ENCODE measurements around the gene ZNF605. TPM values are rescaled to one million over a fixed set of nuclear protein-coding genes. Genes with fewer than 3 reads are reported as not detected.

The ZNF605 gene
- total and polyA plus RNA-seq, 2 donors (not counting 3 experiments of a cell fraction or from before 2014, with no cell fraction given) = 2.4 to 11.3 TPM

DNA sequence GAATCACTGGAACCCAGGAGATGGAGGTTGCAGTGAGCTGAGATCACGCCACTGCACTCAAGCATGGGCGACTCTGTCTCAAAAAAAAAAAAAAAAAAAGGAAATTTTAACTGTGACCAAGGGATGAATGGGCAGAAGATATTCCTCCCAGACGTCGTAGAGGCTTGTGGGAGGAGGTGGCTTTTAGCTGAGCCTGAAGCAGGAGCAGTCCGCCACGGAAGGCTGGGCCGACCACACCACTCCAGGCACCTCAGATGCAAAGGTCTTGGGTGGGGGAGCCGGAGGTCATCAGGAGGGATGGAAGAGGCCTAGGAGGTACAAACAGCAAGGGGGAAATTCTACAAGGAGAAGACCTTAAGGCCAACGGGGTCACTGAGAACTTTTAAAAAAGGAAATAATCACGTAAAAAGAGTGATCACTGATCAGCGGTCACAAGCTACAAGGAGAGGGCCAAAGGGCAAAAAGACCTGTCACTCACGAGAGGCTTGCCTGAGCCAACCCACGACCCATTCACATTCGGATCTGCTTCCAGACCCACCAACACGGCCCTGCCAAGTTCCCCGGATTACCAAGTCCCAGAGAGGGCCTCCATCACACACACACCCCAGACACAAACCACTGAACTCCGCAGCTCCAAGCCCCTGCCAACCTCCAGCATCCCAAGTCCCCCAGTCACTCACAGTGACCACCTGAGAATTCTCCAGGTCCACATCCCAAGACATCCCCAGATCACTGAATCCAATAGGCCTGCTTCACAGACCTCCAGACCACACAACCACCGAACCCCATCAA, 3.5 kb downstream of the ZNF605 start:
- peaks cover 0 to 2% of the 10 kb centered on the region in 2 experiments for H3K36me3 ChIP-seq (ENCODE audit: control insufficient read depth in 2 of 2, extremely low read depth in 1 of 2, insufficient read depth in 2 of 2, low read length in 2 of 2)
- H3K4me1 ChIP-seq (ENCODE audit: control insufficient read depth, extremely low read depth, insufficient read depth, low read length) = peaks cover 8% of the 10 kb centered on the region
- no peak overlapping the region for H3K9ac ChIP-seq (replicated peaks; ENCODE audit: extremely low read depth, insufficient read depth, low read length)
- no peaks in the 10 kb centered on the region for H4K20me1 ChIP-seq (replicated peaks; ENCODE audit: control insufficient read depth, extremely low read depth, insufficient read depth, low read length)
- dilution Hi-C loops (cut with MboI; ENCODE audit: extremely low pct_ligation_motif_present, low sequenced_read_pairs) = no loop called here
- H3K79me2 ChIP-seq (ENCODE audit: control insufficient read depth, insufficient read depth, low read length) = peaks cover 22% of the 10 kb centered on the region
- H3K9me1 ChIP-seq (replicated peaks; ENCODE audit: control insufficient read depth, extremely low read depth, insufficient read depth, low read length) = no peaks in the 10 kb centered on the region
- no peak overlapping the region for H3K4me3 ChIP-seq (replicated peaks in 1 of 3; ENCODE audit: insufficient read depth in 1 of 3, low read depth in 1 of 3, low read length in 3 of 3)
- H3K9me3 ChIP-seq (replicated peaks; ENCODE audit: control insufficient read depth, insufficient read depth, low read length) = peaks cover 3% of the 10 kb centered on the region
- TF ChIP-seq POLR2AphosphoS5 (IDR thresholded peaks at IDR 0.05; ENCODE audit: insufficient read depth, low read depth, low read length) (no peak), JUN (IDR thresholded peaks at IDR 0.05; ENCODE audit: borderline replicate concordance, insufficient read depth, insufficient read length, low read depth) (no peak), EZH2 (IDR thresholded peaks at IDR 0.05; ENCODE audit: borderline replicate concordance, low read depth, low read length, severe bottlenecking) (no peak)
- FAIRE-seq (no peak), DNase-seq (ENCODE audit: low read depth, low spot score) (no peak)
- ChIA-PET CTCF (no interaction called here), POLR2A (no interaction called here)
- no peak overlapping the region for H2AFZ ChIP-seq (ENCODE audit: low read depth, low read length)
- H3K27me3 ChIP-seq (ENCODE audit: control insufficient read depth in 2 of 2, insufficient read depth in 2 of 2, low read length in 2 of 2) = no peaks in the 10 kb centered on the region
- BruUV-seq (replicated peaks) = no TSS peak
- H3K27ac ChIP-seq (ENCODE audit: insufficient read depth, low read depth, low read length) = no peak overlapping the region
- intact Hi-C loops (cut with micrococcal nuclease) = no loop called here
- no peak overlapping the region for H3K4me2 ChIP-seq (ENCODE audit: insufficient read depth, low read length)

DNA sequence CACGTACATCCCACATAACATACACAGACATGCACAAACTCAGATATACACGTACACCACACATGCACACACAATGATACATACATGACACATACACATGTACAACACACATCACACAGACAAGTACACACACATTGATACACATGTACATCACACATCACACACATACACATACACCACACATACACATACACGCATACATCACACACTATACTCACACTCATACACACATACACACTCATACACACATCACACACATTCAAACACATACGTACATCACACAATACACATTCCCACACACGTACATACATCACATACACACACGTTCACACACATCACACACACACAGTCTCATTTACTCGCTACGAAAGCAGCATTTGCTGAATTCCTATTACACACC, 4.5 kb downstream of the ZNF605 start:
- ChIA-PET CTCF (no interaction called here), POLR2A (no interaction called here)
- Histone ChIP-seq H3K9me1 (replicated peaks; ENCODE audit: control insufficient read depth, extremely low read depth, insufficient read depth, low read length) (no peaks in the 10 kb centered on the region), H4K20me1 (replicated peaks; ENCODE audit: control insufficient read depth, extremely low read depth, insufficient read depth, low read length) (no peaks in the 10 kb centered on the region), H3K4me2 (ENCODE audit: insufficient read depth, low read length) (no peak overlapping the region), H3K27me3 (ENCODE audit: control insufficient read depth in 2 of 2, insufficient read depth in 2 of 2, low read length in 2 of 2) (no peaks in the 10 kb centered on the region), H3K9me3 (replicated peaks; ENCODE audit: control insufficient read depth, insufficient read depth, low read length) (peaks cover 3% of the 10 kb centered on the region), H3K79me2 (ENCODE audit: control insufficient read depth, insufficient read depth, low read length) (peaks cover 22% of the 10 kb centered on the region), H2AFZ (ENCODE audit: low read depth, low read length) (no peak overlapping the region), H3K27ac (ENCODE audit: insufficient read depth, low read depth, low read length) (no peak overlapping the region), H3K9ac (replicated peaks; ENCODE audit: extremely low read depth, insufficient read depth, low read length) (no peak overlapping the region), H3K4me1 (ENCODE audit: control insufficient read depth, extremely low read depth, insufficient read depth, low read length) (peaks cover 8% of the 10 kb centered on the region), H3K4me3 (replicated peaks in 1 of 3; ENCODE audit: insufficient read depth in 1 of 3, low read depth in 1 of 3, low read length in 3 of 3) (no peak overlapping the region), H3K36me3 (ENCODE audit: control insufficient read depth in 2 of 2, extremely low read depth in 1 of 2, insufficient read depth in 2 of 2, low read length in 2 of 2) (peaks cover 0 to 2% of the 10 kb centered on the region in 2 experiments)
- BruUV-seq (replicated peaks) = no TSS peak
- TF ChIP-seq, protein P1, sequence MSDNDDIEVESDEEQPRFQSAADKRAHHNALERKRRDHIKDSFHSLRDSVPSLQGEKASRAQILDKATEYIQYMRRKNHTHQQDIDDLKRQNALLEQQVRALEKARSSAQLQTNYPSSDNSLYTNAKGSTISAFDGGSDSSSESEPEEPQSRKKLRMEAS (IDR thresholded peaks at IDR 0.05; ENCODE audit: insufficient read depth, insufficient read length) = no peak
- TF ChIP-seq POLR2A (IDR thresholded peaks at IDR 0.05; ENCODE audit: low read depth, low read length) = no peak
- no peak for TF ChIP-seq JUN (IDR thresholded peaks at IDR 0.05; ENCODE audit: borderline replicate concordance, insufficient read depth, insufficient read length, low read depth)
- no peak for TF ChIP-seq FOS (IDR thresholded peaks at IDR 0.05; ENCODE audit: borderline replicate concordance, insufficient read depth, low read length)
- TF ChIP-seq EZH2 (IDR thresholded peaks at IDR 0.05; ENCODE audit: borderline replicate concordance, low read depth, low read length, severe bottlenecking) = no peak
- TF ChIP-seq, protein P2, sequence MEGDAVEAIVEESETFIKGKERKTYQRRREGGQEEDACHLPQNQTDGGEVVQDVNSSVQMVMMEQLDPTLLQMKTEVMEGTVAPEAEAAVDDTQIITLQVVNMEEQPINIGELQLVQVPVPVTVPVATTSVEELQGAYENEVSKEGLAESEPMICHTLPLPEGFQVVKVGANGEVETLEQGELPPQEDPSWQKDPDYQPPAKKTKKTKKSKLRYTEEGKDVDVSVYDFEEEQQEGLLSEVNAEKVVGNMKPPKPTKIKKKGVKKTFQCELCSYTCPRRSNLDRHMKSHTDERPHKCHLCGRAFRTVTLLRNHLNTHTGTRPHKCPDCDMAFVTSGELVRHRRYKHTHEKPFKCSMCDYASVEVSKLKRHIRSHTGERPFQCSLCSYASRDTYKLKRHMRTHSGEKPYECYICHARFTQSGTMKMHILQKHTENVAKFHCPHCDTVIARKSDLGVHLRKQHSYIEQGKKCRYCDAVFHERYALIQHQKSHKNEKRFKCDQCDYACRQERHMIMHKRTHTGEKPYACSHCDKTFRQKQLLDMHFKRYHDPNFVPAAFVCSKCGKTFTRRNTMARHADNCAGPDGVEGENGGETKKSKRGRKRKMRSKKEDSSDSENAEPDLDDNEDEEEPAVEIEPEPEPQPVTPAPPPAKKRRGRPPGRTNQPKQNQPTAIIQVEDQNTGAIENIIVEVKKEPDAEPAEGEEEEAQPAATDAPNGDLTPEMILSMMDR (IDR thresholded peaks at IDR 0.05; ENCODE audit: extremely low read depth in 1 of 2, insufficient read depth in 1 of 2, low read depth in 1 of 2, low read length in 2 of 2) = no peak
- TF ChIP-seq GATA2 (IDR thresholded peaks at IDR 0.05; ENCODE audit: insufficient read depth, insufficient read length, low read depth, low read length) = no peak
- no peak for TF ChIP-seq POLR2AphosphoS5 (IDR thresholded peaks at IDR 0.05; ENCODE audit: insufficient read depth, low read depth, low read length)
- no peak for TF ChIP-seq MYC (IDR thresholded peaks at IDR 0.05; ENCODE audit: low read depth, low read length)
- intact Hi-C loops (cut with micrococcal nuclease) (no loop called here), dilution Hi-C loops (cut with MboI; ENCODE audit: extremely low pct_ligation_motif_present, low sequenced_read_pairs) (no loop called here)
- no peak for DNase-seq (ENCODE audit: low read depth, low spot score)
- FAIRE-seq = peak; percentile 26
